Uterus (tissue), 2 donors: Measurements from ENCODE around the gene GCSAM.

Experiments used
- CTCF ChIP-seq, 4 experiments: fragments of 200-600 bp in 2 of 4; fragments of 450-650 bp in 2 of 4; sonication (generic) in 2 of 4; IDR thresholded peaks; one replicate each; pipeline ENCODE4 v1.5.1; 2016 to 2019; ENCODE audit warnings: antibody characterized with exemption in 4 of 4, mild to moderate bottlenecking in 2 of 4, moderate library complexity in 1 of 4
- POLR2A ChIP-seq, 2 donors: fragments of 450-650 bp; IDR thresholded peaks; one replicate each; pipeline ENCODE4 v1.6.1; 2016; ENCODE audit warnings: antibody characterized with exemption in 2 of 2, mild to moderate bottlenecking in 1 of 2, moderate library complexity in 1 of 2

GRCh38 chr3:112078125-112079083, 54.6 kb downstream of the GCSAM start:
- TF ChIP-seq POLR2A (IDR thresholded peaks at IDR 0.05) (no peak), CTCF (IDR thresholded peaks at IDR 0.05) (no peak)
